A549 (cell line): ENCODE measurements around the gene ELL2. TPM values are rescaled to one million over a fixed set of nuclear protein-coding genes. Genes with fewer than 3 reads are reported as not detected.
A peak's percentile ranks its signal among the peaks of the same experiment; 100 is the strongest.

Experiments
- ATAC-seq, 2 experiments: fragments of 200-7000 bp in 1 of 2; fragments of >200 bp in 1 of 2; cut with Nextera tagmentation in 1 of 2; cut with Tn5 transposase in 1 of 2; 3 replicates each; pipeline versions ENCODE4 v1.8.0 to v1.9.1; 2018 to 2020; ENCODE audit warnings: mild to moderate bottlenecking in 1 of 2, moderate library complexity in 1 of 2
- CTCF ChIA-PET: fragments of 300-600 bp; sonication (Branson Sonifier 250); formaldehyde crosslinking; extraction: SDS; loops from one replicate; lab custom pipeline; 2021; ENCODE audit warnings: antibody characterized with exemption, inconsistent platforms; lab: Yijun Ruan, JAX
- POLR2A ChIA-PET: fragments of 350-600 bp; formaldehyde crosslinking; extraction: SDS; loops from one replicate; lab custom pipeline; 2021; ENCODE audit warnings: antibody characterized with exemption, inconsistent platforms; lab: Yijun Ruan, JAX
- DNase-seq, 2 experiments: peaks; one replicate each; pipeline versions ENCODE4 v3.0.0 to v3.0.0-alpha.2; 2011 to 2016; ENCODE audit warnings: low read depth in 1 of 2, low spot score in 1 of 2
- FAIRE-seq: peaks from 2 replicates; lab custom pipeline; 2011; peaks lifted over from hg19 to GRCh38; lab: Jason Lieb, UNC
- H3K27ac ChIP-seq, 2 experiments: fragments of >200 bp; sonication (Bioruptor Twin); formaldehyde crosslinking; 3 replicates each; pipeline ENCODE4 v1.5.1; 2016 to 2017
- H3K4me1 ChIP-seq: fragments of >200 bp; sonication (Bioruptor Twin); formaldehyde crosslinking; 3 replicates; pipeline ENCODE4 v1.6.1; 2016
- H3K4me2 ChIP-seq: fragments of >200 bp; sonication (Bioruptor Twin); formaldehyde crosslinking; 3 replicates; pipeline ENCODE4 v1.6.1; 2016
- H3K4me3 ChIP-seq: fragments of >200 bp; sonication (Bioruptor Twin); formaldehyde crosslinking; 3 replicates; pipeline ENCODE4 v1.5.1; 2016
- H3K9me3 ChIP-seq: fragments of >200 bp; sonication (Bioruptor Twin); formaldehyde crosslinking; 3 replicates; pipeline ENCODE4 v1.6.1; 2016
- CEBPB ChIP-seq, 2 experiments: fragments of >200 bp in 1 of 2; sonication (Bioruptor Twin) in 1 of 2; formaldehyde crosslinking in 1 of 2; IDR thresholded peaks; 2 replicates each; pipeline ENCODE4 v1.6.1; 2012 to 2016
- CHD4 ChIP-seq: fragments of 200-600 bp; sonication (generic); IDR thresholded peaks from 2 replicates; pipeline ENCODE4 v1.6.1; 2016; ENCODE audit warnings: antibody characterized with exemption, mild to moderate bottlenecking, borderline replicate concordance
- CTCF ChIP-seq: fragments of >200 bp; sonication (Bioruptor Twin); formaldehyde crosslinking; IDR thresholded peaks from 3 replicates; pipeline ENCODE4 v1.5.1; 2016
- FOSL2 ChIP-seq, 2 experiments: fragments of 450-650 bp in 1 of 2; fragments of >200 bp in 1 of 2; sonication (Bioruptor Twin) in 1 of 2; formaldehyde crosslinking; IDR thresholded peaks; 2 replicates each; pipeline versions ENCODE4 v1.5.0 to v1.6.1; 2016 to 2020; ENCODE audit warnings: mild to moderate bottlenecking in 1 of 2, moderate library complexity in 1 of 2
- HES2 ChIP-seq: fragments of >200 bp; sonication (Bioruptor Twin); formaldehyde crosslinking; IDR thresholded peaks from 2 replicates; pipeline ENCODE4 v1.6.1; 2016
- HEYL ChIP-seq: fragments of 250-450 bp; sonication (Bioruptor Pico); IDR thresholded peaks from 2 replicates; pipeline ENCODE4 v1.8.0; 2021; ENCODE audit warnings: mild to moderate bottlenecking, moderate library complexity
- HMGXB4 ChIP-seq: fragments of 250-450 bp; sonication (Bioruptor Pico); IDR thresholded peaks from 2 replicates; pipeline ENCODE4 v1.5.0; 2021; ENCODE audit warnings: mild to moderate bottlenecking, moderate library complexity, borderline replicate concordance
- HOXB5 ChIP-seq: fragments of 250-450 bp; sonication (Bioruptor Pico); IDR thresholded peaks from 2 replicates; pipeline ENCODE4 v1.5.0; 2020; ENCODE audit warnings: mild to moderate bottlenecking, moderate library complexity
- JUN ChIP-seq, 2 experiments: fragments of >200 bp; sonication (Bioruptor Twin); formaldehyde crosslinking; IDR thresholded peaks; 2 replicates in 1 of 2; 3 replicates in 1 of 2; pipeline ENCODE4 v1.6.1; 2016 to 2017
- MAFK ChIP-seq: fragments of 450-650 bp; IDR thresholded peaks from 2 replicates; pipeline ENCODE4 v1.6.1; 2014; ENCODE audit not compliant: partially characterized antibody
- MAX ChIP-seq: IDR thresholded peaks from 2 replicates; pipeline ENCODE4 v1.6.1; 2012
- MYC ChIP-seq: IDR thresholded peaks from 2 replicates; pipeline ENCODE4 v1.6.1; 2012; ENCODE audit warnings: mild to moderate bottlenecking, inconsistent platforms, low read length, improper control_type of control experiment, borderline replicate concordance
- SREBF2 ChIP-seq: fragments of 450-650 bp; IDR thresholded peaks from 2 replicates; pipeline ENCODE4 v1.6.1; 2014; ENCODE audit warnings: mild to moderate bottlenecking, moderate library complexity
- USF2 ChIP-seq: fragments of 450-650 bp; IDR thresholded peaks from 2 replicates; pipeline ENCODE4 v1.6.1; 2014; ENCODE audit warnings: antibody characterized with exemption
- ZC3H11A ChIP-seq: fragments of 450-650 bp; IDR thresholded peaks from 2 replicates; pipeline ENCODE4 v1.6.1; 2014; ENCODE audit warnings: antibody characterized with exemption, mild to moderate bottlenecking
- ZFP36 ChIP-seq: fragments of 450-650 bp; IDR thresholded peaks from 2 replicates; pipeline ENCODE4 v1.6.1; 2014; ENCODE audit warnings: borderline replicate concordance; ENCODE audit not compliant: partially characterized antibody
- ZNF302 ChIP-seq: fragments of 250-450 bp; sonication (Bioruptor Pico); IDR thresholded peaks from 2 replicates; pipeline ENCODE4 v1.9.0; 2021; ENCODE audit warnings: inconsistent platforms, mild to moderate bottlenecking, moderate library complexity
- WGBS: methylation state at CpG from one replicate; pipeline ENCODE4 v1.1.6; 2017; ENCODE audit errors: missing lambda C conversion rate; 5-methylcytosine and 5-hydroxymethylcytosine counted together
- polyA plus RNA-seq, 4 experiments: library from polyadenylated mRNA; depleted of rRNA in 3 of 4; stranded (reverse); fragments of >200 nt; fragmentation: RNase III in 1 of 4; extraction: RNeasy Plus Mini Kit Qiagen cat#74134 plus additional on column Dnase treatment in 1 of 4; gene quantifications; 2 replicates in 3 of 4; 3 replicates in 1 of 4; pipeline ENCODE4 v1.2.3, GENCODE V29; 2011 to 2017

Gene ELL2
- polyA plus RNA-seq, 2 of the 4 experiments (the other 2 are of a cell fraction), result 11.8 to 24.2 TPM

GRCh38 chr5:95986001-95986400, 24.4 kb upstream of the ELL2 start (continued):
- TF ChIP-seq HMGXB4 (CRISPR knock-in tag) (no peak), MYC (no peak), FOSL2 (IDR thresholded peaks at IDR 0.05) (no peak), FOSL2 (CRISPR knock-in tag; IDR thresholded peaks at IDR 0.05) (no peak), CEBPB (IDR thresholded peaks at IDR 0.05) (no peak), CTCF (no peak), HOXB5 (CRISPR knock-in tag) (no peak), HEYL (no peak)

GRCh38 chr5:95985249-95985648, 23.6 kb upstream of the ELL2 start:
- 93% methylated on average over 1 of the region's 1 CpG for WGBS
- FAIRE-seq (no peak), ATAC-seq (no peak), DNase-seq (no peak)
- no peaks in the 10 kb centered on the region for H3K9me3 ChIP-seq
- peaks cover 23% of the 10 kb centered on the region for H3K4me1 ChIP-seq
- H3K4me2 ChIP-seq, result no peak overlapping the region
- peak; percentile 33 for TF ChIP-seq MAFK
- TF ChIP-seq ZC3H11A, result no peak
- ChIA-PET CTCF (no interaction called here), POLR2A (no interaction called here)
- H3K4me3 ChIP-seq, result no peak overlapping the region
- 0 out of 6 replicates have a peak overlapping the region, but pooled peaks of 1 of the 2 experiments have one; percentile 9 for H3K27ac ChIP-seq

GRCh38 chr5:95984287-95984938, 22.8 kb upstream of the ELL2 start:
- Histone ChIP-seq H3K4me2 (peak overlapping the region; percentile 39), H3K4me1 (peaks cover 23% of the 10 kb centered on the region), H3K27ac (peak overlapping the region in 1 of 2 experiments; percentile 41; a peak in 1 of 6 replicates), H3K9me3 (no peaks in the 10 kb centered on the region)
- DNase-seq (no peak), ATAC-seq (peak in 1 of 2 experiments; percentile 46; a peak in 1 of 6 replicates), FAIRE-seq (no peak)
- POLR2A ChIA-PET, result no interaction called here
- 91% methylated on average over 2 of the region's 2 CpGs for WGBS
- CTCF ChIA-PET, result no interaction called here
- no peak for TF ChIP-seq ZFP36
- TF ChIP-seq HES2, result no peak
- TF ChIP-seq CEBPB (IDR thresholded peaks at IDR 0.05), result no peak
- TF ChIP-seq ZNF302 (CRISPR knock-in tag), result no peak
- no peak for TF ChIP-seq USF2
- no peak for TF ChIP-seq JUN (IDR thresholded peaks at IDR 0.05)
- no peak for TF ChIP-seq SREBF2
- TF ChIP-seq CHD4, result no peak
- no peak for TF ChIP-seq MAX
- TF ChIP-seq, all 56 proteins: peak for 0
- H3K4me3 ChIP-seq, result no peak overlapping the region
